Measurements from ENCODE around the gene VPS37D. TPM values are rescaled to one million over a fixed set of nuclear protein-coding genes. Genes with fewer than 3 reads are reported as not detected.
A peak's percentile ranks its signal among the peaks of the same experiment; 100 is the strongest.

The VPS37D gene
- total RNA-seq, 2 donors from 2014 or later: 0.25 to 0.36 TPM

DNA sequence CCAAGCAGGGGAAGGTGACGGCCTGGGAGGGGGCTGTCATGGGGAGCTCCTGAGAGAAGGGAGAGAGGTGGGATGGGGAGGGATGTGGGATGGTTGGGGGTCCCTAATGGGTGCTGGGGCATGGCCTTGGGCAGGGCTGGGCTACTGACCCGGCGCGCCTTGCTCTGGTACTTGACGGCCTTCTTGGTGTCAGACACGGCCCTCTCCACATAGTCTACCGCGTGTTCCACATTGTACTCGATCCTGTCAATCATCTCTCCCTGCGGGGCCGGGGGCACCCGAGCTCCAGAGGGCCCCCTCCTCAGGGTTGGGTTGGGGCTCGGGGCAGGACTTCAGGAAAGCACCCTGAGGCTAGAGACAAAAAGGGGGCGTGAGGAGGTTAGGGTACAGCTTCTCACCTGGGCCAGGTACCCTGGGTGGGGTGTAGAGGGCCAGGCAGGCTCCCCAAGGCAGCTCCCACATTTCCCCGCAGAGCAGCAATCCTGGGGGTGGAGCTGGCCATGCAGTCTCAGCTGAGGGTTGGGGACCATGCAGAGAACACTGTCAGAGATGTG lies 33.0 kb downstream of the VPS37D start:
- Mint-ChIP-seq H3K9me3 (no peaks in the 10 kb centered on the region), H3K27ac (no peak overlapping the region), H3K27me3 (no peaks in the 10 kb centered on the region), H3K4me1 (ENCODE audit: low read depth in 2 of 2) (peaks cover 0 to 15% of the 10 kb centered on the region in 2 donors), H3K36me3 (peaks cover 9% of the 10 kb centered on the region), H3K4me3 (no peak overlapping the region)
- ATAC-seq (no peak), DNase-seq (ENCODE audit: low spot score) (no peak)

DNA sequence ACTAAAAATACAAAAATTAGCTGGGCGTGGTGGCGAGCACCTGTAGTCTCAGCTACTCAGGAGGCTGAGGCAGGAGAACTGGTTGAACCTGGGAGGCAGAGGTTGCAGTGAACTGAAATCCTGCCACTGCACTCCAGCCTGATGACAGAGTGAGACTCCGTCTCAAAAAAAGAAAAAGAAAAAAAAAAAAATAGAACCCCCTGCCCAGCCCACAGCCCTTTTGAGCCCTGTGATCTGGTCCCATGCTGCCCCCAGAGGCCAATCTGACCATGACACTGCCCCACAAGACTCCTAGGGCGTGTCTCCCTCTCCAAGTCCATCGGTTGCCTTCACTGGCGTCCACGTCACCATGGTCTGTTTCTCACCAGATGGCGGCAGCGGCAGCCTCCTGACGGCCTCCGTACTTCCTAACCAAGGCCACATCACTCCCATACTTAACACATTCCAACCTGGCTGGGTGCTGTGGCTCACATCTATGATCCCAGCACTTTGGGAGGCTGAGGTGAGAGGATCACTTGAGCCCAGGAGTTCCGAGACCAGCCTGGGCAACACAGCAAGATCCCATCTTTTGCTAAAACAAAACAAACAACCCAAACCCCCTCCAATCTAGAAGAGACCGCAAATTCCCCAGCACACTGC lies 33.8 kb downstream of the VPS37D start:
- DNase-seq (ENCODE audit: low spot score) (no peak), ATAC-seq (no peak)
- H3K4me3 Mint-ChIP-seq: no peak overlapping the region
- H3K27ac Mint-ChIP-seq: no peak overlapping the region
- peaks cover 0 to 16% of the 10 kb centered on the region in 2 donors for H3K4me1 Mint-ChIP-seq (ENCODE audit: low read depth in 2 of 2)
- H3K36me3 Mint-ChIP-seq: peaks cover 6% of the 10 kb centered on the region
- H3K9me3 Mint-ChIP-seq: no peaks in the 10 kb centered on the region
- H3K27me3 Mint-ChIP-seq: no peaks in the 10 kb centered on the region

DNA sequence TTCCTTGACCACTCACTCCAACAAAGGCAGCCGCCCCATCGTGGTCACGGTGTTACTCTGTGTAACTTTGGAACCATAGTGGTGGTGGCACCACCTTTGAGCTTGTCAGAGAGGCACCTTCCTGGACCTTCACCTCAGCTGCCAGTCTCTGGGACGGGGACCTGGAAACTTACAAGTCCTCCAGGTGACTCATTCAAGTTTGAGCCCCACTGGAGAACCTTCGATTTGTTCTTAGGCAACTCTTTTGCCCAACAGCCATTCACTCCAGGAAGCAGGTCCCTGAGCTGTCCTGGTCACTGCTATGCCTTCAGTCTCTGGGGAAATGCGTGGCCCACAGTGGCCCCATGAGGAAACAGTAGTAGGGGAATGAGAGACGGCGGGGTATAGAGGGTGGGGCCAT lies 34.6 kb downstream of the VPS37D start:
- no peak for ATAC-seq
- no peak overlapping the region for H3K4me3 Mint-ChIP-seq
- no peaks in the 10 kb centered on the region for H3K27me3 Mint-ChIP-seq
- no peaks in the 10 kb centered on the region for H3K9me3 Mint-ChIP-seq
- no peak overlapping the region for H3K27ac Mint-ChIP-seq
- no peaks in the 10 kb centered on the region for H3K36me3 Mint-ChIP-seq
- peaks cover 0 to 21% of the 10 kb centered on the region in 2 donors for H3K4me1 Mint-ChIP-seq (ENCODE audit: low read depth in 2 of 2)
- no peak for DNase-seq (ENCODE audit: low spot score)

DNA sequence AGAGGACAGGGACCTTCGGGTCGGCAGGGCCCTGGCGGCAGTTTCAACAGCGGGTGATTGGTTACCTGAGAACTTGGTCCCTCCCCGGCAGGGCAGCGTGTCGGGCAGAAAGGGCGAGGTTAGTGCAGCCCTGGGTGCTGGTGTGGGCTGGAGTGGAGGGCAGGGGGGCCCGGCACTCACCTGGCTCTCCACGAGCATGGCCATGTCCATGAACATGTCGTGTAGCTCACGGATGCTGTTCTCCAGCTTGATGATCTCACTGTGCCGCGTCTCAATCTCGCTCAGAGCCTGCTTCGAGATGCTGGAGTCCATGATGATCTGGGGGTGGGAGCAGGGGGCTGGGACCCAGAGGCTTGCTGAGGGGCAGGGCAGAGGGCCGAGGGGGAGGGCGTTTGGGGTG lies 35.0 kb downstream of the VPS37D start:
- DNase-seq (ENCODE audit: low spot score): no peak
- no peaks in the 10 kb centered on the region for H3K27me3 Mint-ChIP-seq
- ATAC-seq: no peak
- no peak overlapping the region for H3K27ac Mint-ChIP-seq
- no peaks in the 10 kb centered on the region for H3K36me3 Mint-ChIP-seq
- H3K9me3 Mint-ChIP-seq: no peaks in the 10 kb centered on the region
- H3K4me1 Mint-ChIP-seq (ENCODE audit: low read depth in 2 of 2): peaks cover 0 to 21% of the 10 kb centered on the region in 2 donors
- H3K4me3 Mint-ChIP-seq: no peak overlapping the region

DNA sequence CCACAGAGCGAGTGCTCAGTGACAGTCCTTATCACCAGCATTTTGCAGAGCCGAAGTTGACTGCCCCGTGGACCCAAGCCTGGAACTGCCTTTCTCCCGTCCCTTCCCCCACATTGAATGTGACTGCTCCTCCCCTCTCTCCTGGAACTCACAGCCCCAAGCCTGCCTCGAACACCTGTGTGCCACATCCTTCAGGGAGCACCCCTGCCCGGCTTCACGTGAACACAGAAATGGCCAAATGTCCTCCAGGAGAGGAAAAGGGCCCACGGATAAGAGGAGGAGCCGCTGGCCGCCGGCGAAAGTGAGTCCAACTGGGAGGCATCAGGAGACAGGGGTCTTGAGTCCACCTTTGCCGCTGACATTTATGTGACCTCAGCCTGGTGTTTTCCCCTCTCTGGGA lies 35.6 kb downstream of the VPS37D start:
- H3K36me3 Mint-ChIP-seq: no peaks in the 10 kb centered on the region

DNA sequence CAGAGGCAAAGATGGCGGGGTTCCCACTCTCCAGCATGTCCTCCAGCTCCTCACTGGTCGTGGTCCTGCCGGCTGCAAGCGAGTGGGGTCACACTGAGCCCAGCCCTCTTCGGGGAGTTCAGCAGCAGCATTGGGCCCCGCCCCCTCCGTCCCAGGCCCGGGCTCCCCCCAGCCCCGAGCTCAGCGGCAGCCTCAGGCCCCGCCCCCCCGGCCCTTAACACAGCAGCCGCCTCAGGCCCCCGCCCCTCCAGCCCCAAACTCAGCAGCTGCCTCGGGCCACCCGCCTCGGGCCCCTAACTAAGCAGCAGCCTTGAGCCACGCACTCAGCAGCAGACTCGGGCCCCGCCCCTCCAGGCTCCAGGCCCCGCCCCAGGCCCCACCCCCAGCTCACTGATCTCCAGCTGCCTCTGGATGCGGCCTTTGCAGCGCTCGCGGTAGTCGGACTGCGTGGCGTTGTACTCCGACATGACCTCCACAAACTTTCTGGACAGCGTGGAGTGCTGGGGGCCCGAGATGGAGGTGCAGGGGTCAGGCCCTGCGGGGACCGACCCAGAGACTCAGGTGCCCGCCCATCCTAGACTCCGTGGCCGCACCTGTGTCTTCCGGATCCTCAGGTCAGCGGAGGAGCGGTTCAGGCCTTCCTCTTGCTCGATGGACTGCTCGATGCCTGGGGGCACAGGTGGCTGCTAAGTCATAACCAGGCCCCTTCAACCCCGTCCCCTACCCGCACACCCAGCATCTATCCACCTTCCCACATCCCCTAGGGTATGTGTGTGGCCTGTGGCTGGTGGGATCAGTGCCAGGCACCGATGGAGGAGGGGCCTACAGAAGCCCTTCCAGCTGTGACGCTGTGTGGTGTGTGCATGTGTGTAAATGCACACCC lies 36.4 kb downstream of the VPS37D start:
- Mint-ChIP-seq H3K9me3 (no peaks in the 10 kb centered on the region), H3K4me1 (ENCODE audit: low read depth in 2 of 2) (peaks cover 0 to 21% of the 10 kb centered on the region in 2 donors), H3K4me3 (no peak overlapping the region), H3K27me3 (no peaks in the 10 kb centered on the region), H3K27ac (no peak overlapping the region), H3K36me3 (no peaks in the 10 kb centered on the region)
- DNase-seq (ENCODE audit: low spot score): no peak
- ATAC-seq: peak; percentile 42 to 78

More for the DNA sequence above, 35.6 kb downstream of the VPS37D start:
- Mint-ChIP-seq H3K4me1 (ENCODE audit: low read depth in 2 of 2) (peaks cover 0 to 21% of the 10 kb centered on the region in 2 donors), H3K27ac (no peak overlapping the region), H3K27me3 (no peaks in the 10 kb centered on the region), H3K9me3 (no peaks in the 10 kb centered on the region), H3K4me3 (no peak overlapping the region)
- no peak for DNase-seq (ENCODE audit: low spot score)
- no peak for ATAC-seq

DNA sequence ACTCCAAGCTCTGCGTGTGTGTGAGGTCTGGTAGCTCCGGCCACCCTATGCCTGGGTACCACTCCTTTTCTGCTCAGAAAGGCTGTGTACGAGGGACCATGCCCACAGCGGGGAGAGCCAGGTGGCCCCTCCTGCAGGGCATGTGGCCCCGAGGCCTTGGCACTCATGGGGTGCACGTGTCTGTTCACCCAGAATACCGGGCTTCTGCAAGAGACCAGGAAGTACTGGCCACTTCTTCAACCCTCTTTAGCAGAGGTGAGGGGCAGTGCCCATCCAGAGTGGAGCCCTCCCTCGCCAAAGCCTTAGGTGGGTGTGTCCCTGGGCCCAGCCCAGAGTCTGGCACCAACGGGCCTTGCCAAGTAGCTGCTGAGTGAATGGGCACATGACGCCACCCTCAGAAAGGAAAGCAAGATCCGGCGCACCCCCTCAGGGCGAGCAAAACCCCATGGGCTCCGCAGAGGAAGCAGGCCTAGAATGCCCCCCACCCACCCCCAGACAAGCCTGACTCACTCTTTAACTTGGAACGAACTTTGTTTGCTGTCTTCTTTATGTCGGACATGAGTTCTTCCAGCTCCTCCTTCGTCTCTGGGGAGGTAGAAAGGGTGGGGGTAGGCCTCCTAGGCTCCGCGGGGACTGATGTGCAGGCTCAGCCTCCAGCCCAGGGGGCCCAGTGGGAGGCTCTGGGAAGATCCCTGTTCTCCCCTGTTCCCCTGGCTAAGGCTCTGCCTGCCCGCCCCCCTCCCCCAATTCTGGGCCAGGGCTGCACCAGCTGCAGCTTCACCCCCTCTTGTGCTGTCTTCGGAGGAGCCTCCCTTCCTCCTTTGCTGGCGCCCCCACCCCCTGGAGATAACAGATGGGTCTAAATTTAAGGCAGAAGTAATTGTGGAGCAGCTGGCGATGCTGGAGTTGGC lies 37.3 kb downstream of the VPS37D start:
- Mint-ChIP-seq H3K4me1 (ENCODE audit: low read depth in 2 of 2) (peaks cover 0 to 21% of the 10 kb centered on the region in 2 donors), H3K27ac (no peak overlapping the region), H3K27me3 (no peaks in the 10 kb centered on the region), H3K4me3 (no peak overlapping the region), H3K36me3 (no peaks in the 10 kb centered on the region), H3K9me3 (no peaks in the 10 kb centered on the region)
- ATAC-seq: no peak
- DNase-seq (ENCODE audit: low spot score): no peak

DNA sequence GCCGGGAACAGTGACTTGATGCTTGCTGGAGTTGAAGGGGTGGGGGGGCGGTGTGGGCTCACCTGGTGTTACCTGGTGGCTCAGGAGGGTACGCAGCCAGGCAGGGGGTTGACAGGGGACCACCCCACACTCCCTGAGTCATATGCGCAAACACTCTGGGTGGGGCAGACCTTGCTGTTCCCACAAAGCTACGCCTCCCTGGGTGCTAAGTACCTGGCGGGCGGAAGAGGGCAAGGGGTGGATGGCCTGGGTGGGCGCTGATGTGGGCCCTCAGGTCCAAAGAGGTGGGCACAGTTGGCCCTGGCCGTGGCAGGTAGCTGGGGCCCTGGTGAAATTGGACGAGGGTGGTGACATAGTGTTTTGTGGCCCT lies 37.9 kb downstream of the VPS37D start:
- H3K4me1 Mint-ChIP-seq (ENCODE audit: low read depth in 2 of 2): peaks cover 0 to 21% of the 10 kb centered on the region in 2 donors
- ATAC-seq: no peak
- no peak for DNase-seq (ENCODE audit: low spot score)
- H3K27ac Mint-ChIP-seq: no peak overlapping the region
- H3K27me3 Mint-ChIP-seq: no peaks in the 10 kb centered on the region
- H3K36me3 Mint-ChIP-seq: no peaks in the 10 kb centered on the region
- no peaks in the 10 kb centered on the region for H3K9me3 Mint-ChIP-seq
- H3K4me3 Mint-ChIP-seq: no peak overlapping the region

DNA sequence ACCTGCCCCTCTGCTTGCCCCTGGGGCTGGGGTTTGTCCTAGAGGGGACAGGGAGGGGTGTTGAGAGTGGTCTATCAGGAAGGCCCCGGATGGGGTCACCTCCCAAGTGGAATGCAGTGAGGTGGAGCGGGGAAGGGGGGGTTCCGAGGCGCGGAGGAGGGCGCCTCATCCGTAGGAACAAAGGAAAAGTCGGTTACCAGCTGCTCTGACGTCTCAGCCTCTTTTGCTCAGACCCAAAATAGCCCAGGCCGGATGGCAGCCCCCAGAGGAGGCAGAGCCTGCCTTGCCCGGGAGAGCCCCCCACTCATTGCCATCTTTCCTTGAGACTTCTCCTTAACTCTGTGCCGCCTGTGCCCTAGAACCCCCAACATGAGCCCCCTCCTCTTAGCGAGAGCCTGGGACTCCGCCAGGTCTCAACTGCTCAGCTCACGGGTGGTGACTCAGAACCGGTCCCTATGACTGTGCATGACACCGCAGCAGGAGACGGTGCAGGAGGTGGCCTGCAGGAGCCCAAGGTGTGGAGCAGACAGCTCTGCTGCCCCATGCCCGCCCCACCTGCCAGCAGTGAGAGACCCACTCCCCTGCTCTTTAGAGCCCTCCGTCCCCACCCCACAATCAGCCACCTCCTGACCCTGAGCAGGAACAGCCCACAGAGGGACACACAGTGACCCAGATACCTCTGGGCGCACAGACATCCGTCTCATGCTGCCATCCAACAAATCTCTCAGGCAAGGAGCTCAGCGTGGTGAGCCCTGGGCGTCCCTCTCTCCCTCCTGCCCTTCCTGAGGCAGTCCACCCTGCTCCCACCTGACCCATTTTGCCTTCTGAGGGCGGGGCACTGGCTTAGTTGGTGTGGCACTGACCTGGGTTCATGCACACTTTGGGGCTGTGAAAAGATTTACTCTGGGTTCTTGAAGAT lies 38.8 kb downstream of the VPS37D start:
- ATAC-seq (peak in 1 of 2 donors; percentile 75), DNase-seq (ENCODE audit: low spot score) (no peak)
- H3K27ac Mint-ChIP-seq: no peak overlapping the region
- no peak overlapping the region for H3K4me3 Mint-ChIP-seq
- no peaks in the 10 kb centered on the region for H3K27me3 Mint-ChIP-seq
- no peaks in the 10 kb centered on the region for H3K36me3 Mint-ChIP-seq
- no peaks in the 10 kb centered on the region for H3K9me3 Mint-ChIP-seq
- peaks cover 0 to 21% of the 10 kb centered on the region in 2 donors for H3K4me1 Mint-ChIP-seq (ENCODE audit: low read depth in 2 of 2)

DNA sequence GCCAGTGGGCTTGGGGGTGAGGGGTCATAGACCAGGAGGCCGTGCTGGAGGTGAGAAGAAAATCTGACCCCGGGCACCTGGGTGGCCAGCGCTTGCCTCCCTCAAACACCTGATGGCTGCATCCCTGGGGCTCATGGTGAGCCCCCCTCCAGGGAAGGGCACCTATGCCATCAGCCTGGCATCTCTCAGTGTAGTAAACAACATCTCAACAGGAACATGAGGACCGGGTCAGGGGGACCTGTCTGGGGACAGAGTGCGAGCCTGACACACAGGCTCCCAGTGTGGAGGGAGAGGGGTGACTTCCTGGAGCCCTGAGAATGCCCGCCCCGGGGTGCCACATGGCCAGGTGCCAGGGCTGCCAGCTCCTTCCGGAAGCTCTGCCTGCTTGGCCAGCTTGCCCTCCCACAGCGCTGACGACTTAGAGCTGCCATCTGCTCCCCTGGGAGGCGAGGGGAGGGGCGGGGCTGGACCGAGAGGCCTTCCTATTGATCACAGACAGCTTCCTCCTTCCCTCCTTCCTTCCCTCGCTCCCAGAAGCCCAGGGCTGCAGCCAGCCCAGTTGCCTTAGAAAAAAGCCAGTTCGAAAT lies 39.5 kb downstream of the VPS37D start:
- peaks cover 0 to 15% of the 10 kb centered on the region in 2 donors for H3K4me1 Mint-ChIP-seq (ENCODE audit: low read depth in 2 of 2)
- H3K4me3 Mint-ChIP-seq: no peak overlapping the region
- DNase-seq (ENCODE audit: low spot score) (peak; percentile 57), ATAC-seq (no peak)
- no peaks in the 10 kb centered on the region for H3K27me3 Mint-ChIP-seq
- H3K36me3 Mint-ChIP-seq: no peaks in the 10 kb centered on the region
- H3K27ac Mint-ChIP-seq: no peak overlapping the region
- H3K9me3 Mint-ChIP-seq: no peaks in the 10 kb centered on the region

DNA sequence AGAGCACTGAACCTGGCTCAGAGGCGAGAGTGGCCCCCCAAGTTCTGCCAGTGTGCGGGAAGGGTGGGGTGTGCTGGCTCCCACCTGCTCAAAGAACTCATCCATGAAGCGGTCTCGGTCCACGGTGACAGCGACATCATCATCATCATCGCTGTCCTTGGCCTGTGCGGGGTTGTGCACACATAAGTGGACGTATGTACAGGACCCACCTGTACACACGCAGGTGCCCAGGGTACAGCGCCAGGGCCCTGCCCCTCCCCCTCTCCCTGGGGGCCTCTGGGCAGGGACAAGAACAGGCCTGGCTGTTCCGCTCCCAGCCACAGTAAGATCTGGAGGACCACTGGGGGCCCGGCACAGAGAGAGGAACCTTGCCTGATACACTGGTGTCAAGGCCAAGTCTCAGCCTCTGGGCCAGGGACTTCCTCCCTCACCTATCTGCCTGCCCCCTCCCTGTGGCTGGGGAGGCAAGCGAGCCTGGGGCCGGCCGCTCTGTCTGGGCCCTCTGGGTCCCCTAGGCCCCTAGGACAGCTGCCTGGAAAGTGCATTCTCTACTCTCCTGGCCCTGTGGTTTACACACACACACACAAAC lies 41.4 kb downstream of the VPS37D start:
- ATAC-seq: no peak
- no peaks in the 10 kb centered on the region for H3K9me3 Mint-ChIP-seq
- no peaks in the 10 kb centered on the region for H3K27me3 Mint-ChIP-seq
- peaks cover 10 to 13% of the 10 kb centered on the region in 2 donors for H3K4me1 Mint-ChIP-seq (ENCODE audit: low read depth in 2 of 2)
- no peak overlapping the region for H3K4me3 Mint-ChIP-seq
- H3K27ac Mint-ChIP-seq: no peak overlapping the region
- no peaks in the 10 kb centered on the region for H3K36me3 Mint-ChIP-seq
- DNase-seq (ENCODE audit: low spot score): no peak

DNA sequence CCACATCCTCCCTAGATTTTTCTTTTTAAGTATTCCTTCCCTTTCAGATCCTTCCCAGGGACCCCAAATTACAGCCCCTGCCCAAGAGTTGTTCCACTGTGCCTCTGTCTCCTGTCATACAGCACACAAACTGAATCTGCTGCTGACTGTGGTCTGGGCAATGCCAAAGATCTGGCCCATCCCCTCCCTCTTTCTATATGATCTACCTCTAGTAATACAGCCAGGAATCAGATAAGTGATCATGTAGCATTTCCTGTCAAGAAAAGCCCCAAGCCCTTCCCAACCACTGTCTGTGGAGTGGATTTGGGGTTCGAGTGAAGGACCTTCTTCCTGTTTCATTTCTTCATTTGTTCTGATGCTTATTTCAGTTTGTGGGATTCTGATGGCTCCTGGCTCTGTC lies 45.1 kb downstream of the VPS37D start:
- H3K27me3 Mint-ChIP-seq: no peaks in the 10 kb centered on the region

More for the DNA sequence above, 45.1 kb downstream of the VPS37D start:
- H3K4me3 Mint-ChIP-seq: no peak overlapping the region
- no peak for ATAC-seq
- DNase-seq (ENCODE audit: low spot score): no peak
- no peaks in the 10 kb centered on the region for H3K36me3 Mint-ChIP-seq
- H3K4me1 Mint-ChIP-seq (ENCODE audit: low read depth in 2 of 2): peaks cover 17 to 22% of the 10 kb centered on the region in 2 donors
- no peak overlapping the region for H3K27ac Mint-ChIP-seq
- H3K9me3 Mint-ChIP-seq: no peaks in the 10 kb centered on the region

All from natural killer cell treated with Interleukin-12 subunit alpha and Interleukin-12 subunit beta and Interleukin-15 and Interleukin-18, amount 100 ng/mL, for 72 hours (primary cell).